ENCODE measurements around the gene LIPN.

GRCh38 chr10:88809621-88810020, 49.8 kb downstream of the LIPN start:
- TF ChIP-seq CTCF (IDR thresholded peaks at IDR 0.05; ENCODE audit: poor library complexity), result no peak
- no peak for TF ChIP-seq EZH2 (IDR thresholded peaks at IDR 0.05; ENCODE audit: borderline replicate concordance)

Measured in hepatocyte (in vitro differentiated cells).